Loucy (cell line): ENCODE measurements around the gene FGD6.

Experiments used
- EZH2phosphoT487 ChIP-seq: fragments of 200-600 bp; IDR thresholded peaks from 2 replicates; pipeline ENCODE4 v1.6.1; 2018; ENCODE audit warnings: antibody characterized with exemption, mild to moderate bottlenecking, moderate library complexity, borderline replicate concordance
- TF ChIP-seq, protein P1 (sequence below): fragments of 200-600 bp; sonication (generic); conservative IDR thresholded peaks from 2 replicates; pipeline ENCODE4 v1.5.1; 2014; ENCODE audit warnings: mild to moderate bottlenecking, antibody characterized with exemption, low read length

DNA sequence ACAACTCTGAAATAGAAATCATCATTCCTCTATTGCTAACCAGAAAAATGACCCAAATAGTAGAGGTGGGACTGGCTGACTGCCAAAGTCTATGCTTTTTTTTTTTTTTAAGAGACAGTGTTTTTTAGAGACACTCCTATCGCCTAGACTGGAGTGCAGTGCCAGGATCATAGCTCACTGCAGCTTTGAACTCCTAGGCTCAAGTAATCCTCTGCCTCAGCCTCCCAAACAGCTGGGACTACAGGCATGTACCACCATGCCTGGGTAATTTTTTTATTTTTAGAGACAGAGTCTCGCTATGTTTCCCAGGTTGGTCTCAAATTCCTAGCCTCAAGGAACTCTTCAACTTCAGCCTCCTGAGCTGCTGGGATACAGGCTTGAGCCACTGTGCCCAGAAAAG lies 163.1 kb downstream of the FGD6 start:
- TF ChIP-seq, protein P1, sequence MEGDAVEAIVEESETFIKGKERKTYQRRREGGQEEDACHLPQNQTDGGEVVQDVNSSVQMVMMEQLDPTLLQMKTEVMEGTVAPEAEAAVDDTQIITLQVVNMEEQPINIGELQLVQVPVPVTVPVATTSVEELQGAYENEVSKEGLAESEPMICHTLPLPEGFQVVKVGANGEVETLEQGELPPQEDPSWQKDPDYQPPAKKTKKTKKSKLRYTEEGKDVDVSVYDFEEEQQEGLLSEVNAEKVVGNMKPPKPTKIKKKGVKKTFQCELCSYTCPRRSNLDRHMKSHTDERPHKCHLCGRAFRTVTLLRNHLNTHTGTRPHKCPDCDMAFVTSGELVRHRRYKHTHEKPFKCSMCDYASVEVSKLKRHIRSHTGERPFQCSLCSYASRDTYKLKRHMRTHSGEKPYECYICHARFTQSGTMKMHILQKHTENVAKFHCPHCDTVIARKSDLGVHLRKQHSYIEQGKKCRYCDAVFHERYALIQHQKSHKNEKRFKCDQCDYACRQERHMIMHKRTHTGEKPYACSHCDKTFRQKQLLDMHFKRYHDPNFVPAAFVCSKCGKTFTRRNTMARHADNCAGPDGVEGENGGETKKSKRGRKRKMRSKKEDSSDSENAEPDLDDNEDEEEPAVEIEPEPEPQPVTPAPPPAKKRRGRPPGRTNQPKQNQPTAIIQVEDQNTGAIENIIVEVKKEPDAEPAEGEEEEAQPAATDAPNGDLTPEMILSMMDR: no peak
- no peak for TF ChIP-seq EZH2phosphoT487
